HPDE6-E6E7 (cell line): ENCODE measurements around the gene EPAS1.
A peak's percentile ranks its signal among the peaks of the same experiment; 100 is the strongest.
"Not testable (repeated sequence)": the region's sequence is repeated elsewhere in the genome, so short reads cannot be mapped to it uniquely, and the experiment has no call there.

Experiments
- DNase-seq: peaks from one replicate; pipeline ENCODE4 v3.0.0; 2011; ENCODE audit warnings: missing footprints; ENCODE audit errors: extremely low spot score

EPAS1 gene

DNA sequence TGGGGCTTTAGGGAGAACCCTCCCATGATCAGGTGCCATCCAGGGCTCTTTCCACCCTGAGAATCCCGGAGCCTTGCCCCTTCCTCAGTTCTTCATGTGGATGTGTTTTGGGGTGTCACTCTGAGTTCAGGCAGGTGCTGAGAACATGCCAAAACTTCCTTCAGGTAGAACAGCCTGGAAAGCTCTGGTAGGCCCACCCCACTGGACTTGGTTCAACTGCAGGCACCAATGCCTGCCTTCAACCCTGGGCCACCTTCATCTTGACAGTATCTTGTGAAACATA, 85.8 kb downstream of the EPAS1 start:
- DNase-seq: no peak

DNA sequence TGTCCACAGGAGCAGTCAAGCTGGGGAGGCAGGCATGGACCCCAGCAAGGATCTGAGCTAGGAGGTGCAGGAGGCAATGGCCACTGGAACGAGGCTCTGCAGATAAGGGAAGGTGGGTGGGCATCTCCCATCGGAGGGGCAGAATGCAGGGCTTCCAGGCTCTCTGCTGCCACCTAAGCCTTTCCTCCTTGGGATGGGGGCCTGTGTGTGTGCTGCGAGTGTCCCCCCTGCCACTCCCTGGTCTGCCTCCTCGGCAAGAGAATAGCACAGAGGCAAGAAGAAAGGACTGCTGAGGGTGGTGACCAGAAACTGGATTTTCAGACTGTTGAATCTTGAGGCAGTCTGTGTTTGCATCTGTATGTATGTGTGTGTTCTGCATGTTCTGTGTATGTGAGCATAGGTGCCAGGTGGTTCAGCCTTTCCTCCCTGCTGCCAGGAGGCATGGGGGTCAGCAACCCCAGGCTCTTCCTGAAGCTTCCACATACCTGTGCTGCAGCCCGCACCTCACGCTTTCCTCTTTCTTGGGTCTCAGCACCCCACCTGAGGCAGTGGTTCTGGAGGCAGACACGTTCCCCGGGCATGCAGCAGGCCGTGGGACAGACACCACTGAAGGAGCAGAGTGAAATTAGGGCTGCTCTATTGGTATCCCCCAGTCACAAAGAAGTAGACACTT, 86.7 kb downstream of the EPAS1 start:
- no peak for DNase-seq

DNA sequence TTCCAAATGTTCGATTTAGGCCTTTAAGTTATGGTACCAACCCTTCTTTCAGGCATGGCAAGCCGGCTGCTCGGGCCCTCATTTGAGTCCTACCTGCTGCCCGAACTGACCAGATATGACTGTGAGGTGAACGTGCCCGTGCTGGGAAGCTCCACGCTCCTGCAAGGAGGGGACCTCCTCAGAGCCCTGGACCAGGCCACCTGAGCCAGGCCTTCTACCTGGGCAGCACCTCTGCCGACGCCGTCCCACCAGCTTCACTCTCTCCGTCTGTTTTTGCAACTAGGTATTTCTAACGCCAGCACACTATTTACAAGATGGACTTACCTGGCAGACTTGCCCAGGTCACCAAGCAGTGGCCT, 87.2 kb downstream of the EPAS1 start:
- DNase-seq: no peak

DNA sequence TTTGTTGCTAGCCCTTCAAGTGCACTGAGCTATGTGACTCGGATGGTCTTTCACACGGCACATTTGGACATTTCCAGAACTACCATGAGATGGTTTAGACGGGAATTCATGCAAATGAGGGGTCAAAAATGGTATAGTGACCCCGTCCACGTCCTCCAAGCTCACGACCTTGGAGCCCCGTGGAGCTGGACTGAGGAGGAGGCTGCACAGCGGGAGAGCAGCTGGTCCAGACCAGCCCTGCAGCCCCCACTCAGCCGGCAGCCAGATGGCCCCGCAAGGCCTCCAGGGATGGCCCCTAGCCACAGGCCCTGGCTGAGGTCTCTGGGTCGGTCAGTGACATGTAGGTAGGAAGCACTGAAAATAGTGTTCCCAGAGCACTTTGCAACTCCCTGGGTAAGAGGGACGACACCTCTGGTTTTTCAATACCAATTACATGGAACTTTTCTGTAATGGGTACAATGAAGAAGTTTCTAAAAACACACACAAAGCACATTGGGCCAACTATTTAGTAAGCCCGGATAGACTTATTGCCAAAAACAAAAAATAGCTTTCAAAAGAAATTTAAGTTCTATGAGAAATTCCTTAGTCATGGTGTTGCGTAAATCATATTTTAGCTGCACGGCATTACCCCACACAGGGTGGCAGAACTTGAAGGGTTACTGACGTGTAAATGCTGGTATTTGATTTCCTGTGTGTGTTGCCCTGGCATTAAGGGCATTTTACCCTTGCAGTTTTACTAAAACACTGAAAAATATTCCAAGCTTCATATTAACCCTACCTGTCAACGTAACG, 88.8 kb downstream of the EPAS1 start:
- peak; percentile 43 for DNase-seq

DNA sequence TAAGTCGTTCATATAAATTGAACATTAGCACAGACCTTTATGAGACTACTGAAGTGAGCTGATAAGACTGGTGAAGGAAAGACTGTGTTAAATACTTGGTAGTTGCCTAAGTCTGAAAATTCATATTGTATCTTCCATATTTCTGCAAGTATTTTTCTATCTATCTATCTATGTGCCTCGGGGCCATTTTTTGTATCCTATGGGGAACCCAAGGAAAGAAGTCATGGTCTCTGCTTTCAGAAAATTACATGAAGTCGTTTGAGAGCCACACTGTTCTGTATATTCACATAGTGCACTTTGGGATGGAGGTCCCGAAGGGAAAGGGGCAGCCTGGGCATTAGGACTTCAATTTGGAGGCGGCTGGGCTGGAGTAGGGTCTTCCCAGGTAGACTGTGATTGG, 89.6 kb downstream of the EPAS1 start:
- DNase-seq: no peak

DNA sequence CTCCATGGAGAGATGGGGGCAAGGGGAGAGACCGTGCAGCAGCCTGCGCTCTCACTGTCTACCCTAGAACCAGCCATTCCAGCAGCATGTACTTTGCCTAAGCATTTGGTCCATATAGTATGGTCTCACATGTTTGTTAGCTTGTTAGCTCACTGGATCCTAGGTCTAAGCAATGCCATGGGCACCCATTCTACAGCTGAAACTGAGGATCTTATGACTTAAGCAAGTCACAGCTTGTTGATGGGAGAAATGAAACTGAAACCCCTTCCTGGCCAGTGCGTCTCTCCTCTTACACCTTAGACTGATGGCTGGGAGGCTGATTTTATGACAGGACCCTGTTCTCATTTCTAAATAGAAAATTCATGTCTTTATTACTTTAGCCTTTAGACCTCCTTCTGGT, 90.1 kb downstream of the EPAS1 start:
- no peak for DNase-seq

DNA sequence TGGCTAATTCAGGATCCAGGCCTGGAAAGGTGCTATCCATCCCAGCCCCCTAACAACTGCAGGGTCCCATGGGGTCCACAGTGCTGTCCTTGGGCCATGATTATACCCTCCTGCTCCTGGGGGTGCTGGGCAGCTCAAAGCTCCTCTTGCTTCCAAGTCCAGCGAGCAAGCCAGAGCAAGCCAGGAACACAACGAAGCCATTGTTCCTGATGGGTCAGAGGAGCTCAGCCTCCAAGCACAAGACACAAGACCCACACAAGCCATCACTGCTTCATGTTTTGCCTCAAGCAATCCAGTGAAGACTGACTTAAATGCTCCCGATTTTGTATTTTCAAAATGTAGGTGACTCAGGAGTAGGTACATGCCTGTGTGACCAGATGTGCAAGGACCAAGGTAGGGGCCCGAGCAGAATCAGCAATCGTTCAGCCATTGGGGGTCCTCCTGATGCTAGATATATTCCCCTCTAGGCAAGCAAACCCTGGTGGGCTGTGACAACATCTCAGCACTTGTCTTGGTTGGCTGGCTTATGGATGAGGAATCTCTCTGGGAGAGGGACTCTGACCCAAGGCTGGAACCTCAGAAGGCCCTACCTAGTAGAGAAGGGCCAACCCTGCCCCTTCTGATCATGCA, 90.8 kb downstream of the EPAS1 start:
- DNase-seq: no peak

DNA sequence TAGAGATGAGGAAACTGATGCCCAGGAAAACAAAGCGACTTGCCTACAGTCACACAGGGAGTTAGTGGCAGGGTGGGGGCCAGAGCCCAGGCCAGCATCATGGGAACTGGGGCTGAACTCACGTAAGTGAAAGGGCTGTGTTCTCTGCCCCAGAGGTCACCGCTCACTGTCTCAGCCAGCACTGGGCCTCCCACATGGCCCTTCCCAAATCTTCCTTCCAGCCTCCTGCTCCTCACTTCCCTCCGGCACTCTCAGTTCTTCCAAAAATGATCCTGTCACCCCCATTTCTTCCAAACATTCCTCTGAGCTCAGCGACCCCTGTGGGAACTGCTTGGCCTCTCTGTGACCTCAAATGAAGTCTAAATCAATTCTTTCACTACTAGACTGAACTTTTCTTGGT, 91.7 kb downstream of the EPAS1 start:
- no peak for DNase-seq

DNA sequence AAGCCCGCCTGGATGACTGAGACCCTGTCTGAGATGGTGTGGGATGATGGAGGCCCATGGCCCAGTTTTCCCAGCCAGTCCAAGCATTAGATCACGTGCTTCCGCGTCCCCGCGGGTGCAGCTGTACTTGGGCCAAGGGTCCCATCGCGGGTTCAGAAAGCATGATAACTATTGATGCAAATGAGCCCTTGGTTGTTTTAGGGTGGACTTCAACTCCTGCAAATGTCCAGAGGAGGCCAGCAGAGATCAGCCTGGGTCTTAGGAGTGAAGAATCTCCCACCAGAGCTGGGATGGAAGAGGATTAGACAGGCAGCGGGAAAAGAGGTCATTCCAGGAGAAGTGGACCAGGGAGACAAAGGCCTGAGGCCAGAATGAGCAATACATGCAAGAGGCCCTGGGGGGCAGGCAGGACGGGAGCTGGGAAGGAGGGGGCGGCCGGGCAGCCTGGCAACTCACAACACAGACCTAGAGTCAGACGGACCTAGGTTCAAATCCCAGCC, 92.3 kb downstream of the EPAS1 start:
- no peak for DNase-seq

DNA sequence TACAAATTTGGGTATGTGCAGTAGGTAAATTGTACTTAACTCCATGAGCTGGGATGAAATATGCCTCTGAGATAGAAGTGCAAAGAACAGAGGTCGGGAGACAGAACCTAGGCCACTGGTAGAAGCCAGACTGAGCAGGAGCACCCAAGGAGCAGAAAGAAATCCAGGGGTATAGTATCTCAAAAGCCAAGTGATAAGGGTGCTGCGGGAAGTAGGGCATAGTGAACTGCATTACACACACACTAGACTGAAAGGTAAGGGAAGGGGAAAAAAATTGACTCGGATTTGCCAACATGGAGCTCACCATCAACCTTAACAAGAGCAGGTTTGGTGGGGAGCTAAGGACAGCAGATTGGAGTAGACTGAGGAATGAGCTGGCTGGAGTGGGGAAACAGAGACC, 92.8 kb downstream of the EPAS1 start:
- no peak for DNase-seq

DNA sequence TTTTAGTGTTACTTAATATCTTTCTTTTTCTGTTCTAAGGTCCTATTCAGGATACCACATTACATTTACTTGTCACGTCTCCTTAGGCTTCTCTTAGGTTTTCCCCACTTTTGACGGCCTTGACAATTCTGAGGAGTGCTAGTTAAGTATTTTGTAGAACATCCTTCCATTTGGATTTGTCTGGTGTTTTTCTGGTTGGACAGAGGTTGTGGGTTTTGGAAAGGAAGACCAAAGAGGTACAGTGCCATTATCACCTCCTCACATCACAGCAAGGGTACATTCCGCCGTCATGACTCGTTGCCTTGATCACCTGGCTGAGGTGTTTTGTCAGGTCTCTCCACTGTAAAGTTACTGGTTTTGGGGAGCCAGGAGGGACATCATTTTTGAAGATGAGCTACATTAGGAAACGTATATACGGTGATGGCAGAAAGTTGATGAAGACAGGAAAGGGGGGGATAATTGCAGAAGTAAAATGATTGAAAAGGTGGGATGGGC, 93.7 kb downstream of the EPAS1 start:
- no peak for DNase-seq

DNA sequence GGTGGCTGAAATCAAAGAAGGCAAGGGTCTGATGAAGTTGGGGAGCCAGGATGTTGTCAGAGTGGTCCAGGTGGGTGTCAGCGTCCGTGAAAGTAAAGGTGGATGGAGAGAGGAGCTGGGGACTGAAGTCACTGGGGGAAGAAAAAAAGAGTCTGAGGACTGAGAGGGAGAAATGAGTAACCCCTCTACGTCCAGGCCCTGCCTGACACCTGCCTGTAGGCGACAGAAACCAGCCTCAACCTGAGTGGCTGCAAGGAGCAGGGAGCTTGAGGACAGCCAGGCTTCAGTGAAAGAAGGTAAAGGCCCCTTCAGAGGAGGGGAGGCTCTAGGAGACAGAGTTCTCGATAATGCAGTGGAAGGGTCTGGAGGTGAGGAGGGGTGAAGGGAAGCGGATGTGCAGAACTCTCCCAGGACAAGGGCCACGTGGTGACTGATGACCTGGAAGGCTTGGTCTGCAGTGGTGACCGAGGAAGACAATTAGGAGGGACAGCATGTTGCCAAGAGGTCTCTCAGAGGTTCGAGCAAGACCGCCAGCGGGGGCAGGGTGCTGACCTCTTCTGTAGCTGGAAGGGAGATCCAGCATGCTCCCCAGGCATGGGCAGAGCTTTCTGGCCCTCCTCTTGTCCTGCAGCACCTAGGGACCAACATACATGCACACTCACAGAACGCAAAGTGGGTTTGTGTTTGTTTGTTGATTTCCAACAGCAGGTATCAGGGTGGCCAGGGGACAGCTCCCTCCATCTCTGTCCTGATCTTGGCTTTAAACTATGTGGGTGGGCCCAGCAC, 95.5 kb downstream of the EPAS1 start:
- DNase-seq: no peak

DNA sequence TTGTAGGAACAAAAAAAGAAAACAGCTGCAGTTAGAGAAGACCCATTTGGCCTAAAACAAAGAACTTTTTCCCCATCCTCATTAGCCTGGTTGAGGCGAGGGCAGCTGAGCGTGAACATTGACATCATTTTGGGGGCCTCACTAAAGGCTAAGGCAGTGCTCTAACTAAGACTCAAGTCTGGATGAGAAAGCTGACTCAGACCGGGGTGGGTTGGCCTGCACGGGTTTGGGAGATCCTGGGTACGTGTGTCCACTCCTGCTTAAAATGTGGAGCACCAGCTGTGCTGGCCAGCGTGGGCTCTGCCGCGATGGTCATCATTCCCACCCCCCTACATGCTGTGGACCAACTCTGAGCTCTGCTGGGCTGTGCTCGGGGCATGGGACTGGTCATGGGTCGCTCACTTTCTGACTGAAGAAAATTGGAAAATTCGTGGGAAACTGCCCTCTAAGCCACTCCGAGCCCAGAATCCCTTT, 96.2 kb downstream of the EPAS1 start:
- DNase-seq: no peak

DNA sequence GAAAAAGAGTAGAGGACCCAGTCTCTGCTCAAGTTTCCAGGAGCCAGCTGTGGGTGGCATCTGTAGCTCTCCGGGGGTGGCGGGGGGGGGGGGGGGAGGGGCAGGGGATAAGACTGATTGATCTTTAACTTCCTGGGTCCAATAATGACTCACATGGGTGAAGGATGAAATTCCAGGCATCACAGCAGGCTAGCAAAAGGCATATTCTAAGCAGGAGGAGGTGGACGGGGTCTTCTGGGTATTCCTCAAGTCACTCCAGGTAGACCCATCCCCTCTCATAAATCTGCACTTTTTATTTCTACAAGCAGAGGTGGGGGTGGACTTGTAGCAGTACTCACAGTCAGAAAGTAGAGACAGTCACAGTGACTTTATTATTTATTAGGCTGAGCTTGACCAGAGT, 96.7 kb downstream of the EPAS1 start:
- DNase-seq: no peak

DNA sequence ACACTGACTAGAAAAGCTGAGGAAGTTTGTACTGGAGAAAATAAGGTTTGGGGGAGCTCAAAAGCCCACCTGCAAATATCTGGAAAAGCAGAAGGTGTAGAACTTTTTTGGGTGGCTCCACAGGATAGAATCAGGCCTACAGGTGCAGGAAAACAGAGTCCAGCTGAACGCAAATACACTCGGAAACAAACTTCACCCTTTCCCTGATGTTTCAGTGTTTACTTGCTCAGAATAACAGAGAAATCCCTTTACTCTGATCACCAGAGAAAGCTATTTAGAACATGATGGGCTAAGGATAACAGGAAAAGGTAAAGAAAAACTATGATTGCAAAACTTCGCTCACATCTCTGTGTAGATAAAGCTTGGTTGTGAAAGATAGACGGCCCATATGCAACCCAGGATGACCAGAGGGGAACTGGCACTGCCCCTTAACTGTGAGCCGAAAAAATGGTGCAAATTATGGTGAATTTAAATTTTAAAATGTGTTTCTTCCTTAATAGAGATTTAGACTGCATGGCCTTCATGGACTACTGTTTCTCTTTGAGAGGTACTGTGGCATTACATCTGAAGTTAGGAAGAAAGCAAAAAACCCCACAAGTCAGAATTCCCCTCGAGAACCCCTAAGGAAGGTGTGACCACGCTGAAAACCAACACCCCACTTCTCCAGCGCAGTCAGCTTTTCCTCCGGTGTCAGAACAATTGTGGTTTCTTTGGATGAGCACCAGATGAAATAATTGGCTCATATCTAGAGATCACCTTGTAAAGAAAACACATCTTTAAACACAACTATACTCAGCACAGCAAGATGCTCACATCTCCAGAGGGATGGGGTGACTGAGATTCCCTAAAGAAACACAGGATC, 97.7 kb downstream of the EPAS1 start:
- DNase-seq: no peak

DNA sequence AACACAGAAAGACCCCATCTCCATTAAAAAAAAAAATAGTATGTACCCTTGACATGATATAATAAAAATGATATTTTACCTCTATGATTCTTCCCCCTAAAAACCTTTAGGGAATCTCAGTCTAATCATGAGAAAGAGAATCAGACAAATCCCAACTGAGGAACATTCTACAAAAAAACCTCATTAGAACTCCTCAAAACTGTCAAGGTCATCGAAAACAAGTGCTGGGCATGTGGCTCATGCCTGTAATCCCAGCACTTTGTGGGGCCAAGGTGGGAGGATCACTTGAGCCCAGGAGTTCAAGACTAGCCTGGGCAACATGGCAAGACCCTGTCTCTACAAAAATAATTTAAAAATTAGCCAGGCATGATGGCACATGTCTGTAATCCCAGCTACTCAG, 98.5 kb downstream of the EPAS1 start:
- not testable (repeated sequence) for DNase-seq

DNA sequence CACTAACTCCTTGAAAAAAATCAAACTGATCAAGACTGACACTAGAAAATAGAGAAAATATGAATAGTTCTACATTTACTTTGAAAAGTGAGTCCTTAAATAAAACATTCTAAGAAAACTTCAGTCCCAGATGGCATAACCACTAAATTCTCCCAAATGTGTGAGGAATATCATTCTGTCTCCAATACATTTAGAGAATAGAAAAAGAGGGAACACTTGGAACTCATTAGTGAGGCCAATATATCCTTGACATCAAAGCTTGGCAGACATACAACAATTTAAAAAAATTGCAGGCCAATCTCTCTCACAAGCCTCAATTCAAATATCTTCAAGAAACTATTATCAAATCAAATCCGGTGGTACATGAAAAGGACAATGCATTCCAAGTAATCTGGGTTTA, 102.8 kb downstream of the EPAS1 start:
- no peak for DNase-seq

DNA sequence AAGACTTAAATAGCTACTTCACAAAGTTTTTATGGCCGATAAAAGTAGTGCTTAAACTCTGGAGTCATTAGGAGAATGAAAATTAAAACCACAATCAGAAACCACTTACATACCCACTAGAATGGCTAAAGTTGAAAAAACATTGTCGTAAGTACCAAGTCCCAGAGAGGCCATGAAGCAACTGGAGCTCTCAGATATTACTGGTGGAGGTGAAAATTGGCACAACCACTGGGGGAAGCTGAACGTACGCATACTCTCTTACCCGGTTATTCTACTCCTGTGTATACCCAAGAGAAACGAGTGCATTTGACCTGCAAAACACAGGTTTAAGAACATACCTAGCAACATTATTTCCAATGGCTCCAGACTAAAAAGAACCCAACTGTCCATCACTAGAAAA, 105.7 kb downstream of the EPAS1 start:
- DNase-seq: no peak

DNA sequence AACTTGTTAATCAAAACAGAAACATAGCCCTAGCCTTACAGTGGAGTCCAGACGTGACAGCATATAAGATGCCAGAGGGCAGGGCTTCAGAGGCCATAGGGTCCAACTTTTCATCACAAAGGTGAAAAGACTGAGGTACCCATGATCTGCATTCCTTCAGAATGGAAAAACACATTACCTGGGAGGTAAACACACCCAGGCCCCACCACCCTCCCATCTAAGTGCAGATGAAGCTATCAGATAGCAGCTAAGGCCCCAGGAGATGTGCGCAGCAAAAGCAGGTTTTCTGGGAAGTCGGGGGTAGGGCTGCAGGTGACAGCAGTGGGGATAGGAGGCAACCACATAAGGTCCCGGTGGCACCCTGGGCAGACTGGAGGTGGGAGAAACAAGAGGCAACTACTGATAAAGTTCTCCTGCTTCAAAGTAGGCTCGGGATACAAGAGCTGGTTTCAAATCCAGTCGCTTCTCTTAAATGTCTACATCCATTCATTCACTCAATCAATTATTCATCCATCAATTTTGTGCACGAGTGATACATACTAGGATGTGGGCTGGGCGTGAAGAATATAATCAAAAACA, 107.1 kb downstream of the EPAS1 start:
- no peak for DNase-seq

DNA sequence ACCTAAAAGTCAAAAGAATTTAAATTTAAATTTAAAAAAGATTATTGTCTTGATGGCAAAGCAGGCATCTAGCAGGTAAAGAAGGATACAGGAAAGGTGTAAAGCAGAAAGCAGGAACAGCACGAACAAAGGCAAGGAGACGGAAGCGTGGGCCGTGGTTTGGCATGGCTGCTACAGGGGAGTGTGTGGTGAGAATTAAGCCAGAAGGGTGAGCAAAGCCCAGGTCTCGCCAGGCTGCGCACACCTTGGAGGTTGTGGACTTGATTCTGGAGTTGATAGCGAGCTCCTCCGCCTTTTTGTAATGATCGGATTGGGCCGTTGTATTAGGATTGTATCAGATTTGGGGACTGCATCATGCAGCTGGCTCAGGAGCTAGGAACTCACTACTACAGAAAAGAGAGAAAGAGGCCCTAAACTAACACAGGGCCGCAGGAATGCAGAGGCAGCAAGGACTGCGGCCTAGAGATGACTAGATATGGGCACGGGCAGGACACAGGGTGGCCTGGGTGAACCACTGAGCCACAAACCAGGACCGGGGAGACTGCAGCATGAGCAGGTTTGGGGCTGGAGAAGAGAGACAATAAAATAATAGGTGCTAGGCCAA, 110.7 kb downstream of the EPAS1 start:
- no peak for DNase-seq
